Right atrium auricular region (tissue), 2 donors: Measurements from ENCODE around the gene IGSF6. TPM values are rescaled to one million over a fixed set of nuclear protein-coding genes. Genes with fewer than 3 reads are reported as not detected.
"Not testable (repeated sequence)": the region's sequence is repeated elsewhere in the genome, so short reads cannot be mapped to it uniquely, and the experiment has no call there.

Source experiments
- DNase-seq: peaks from one replicate; pipeline ENCODE4 v3.0.0-alpha.2; 2019; ENCODE audit warnings: low spot score
- H3K27ac ChIP-seq, 2 donors: fragments of 200-600 bp; sonication (generic); 1 replicate in 1 of 2; 2 replicates in 1 of 2; pipeline ENCODE4 v1.5.1; 2016 to 2019
- H3K27me3 ChIP-seq, 2 donors: fragments of 200-600 bp; sonication (generic); one replicate each; pipeline versions ENCODE4 v1.5.1 to v1.6.0; 2017 to 2019
- H3K36me3 ChIP-seq: fragments of 200-600 bp; sonication (generic); one replicate; pipeline ENCODE4 v1.5.1; 2016
- H3K4me1 ChIP-seq, 2 donors: fragments of 200-600 bp; sonication (generic); one replicate each; pipeline versions ENCODE4 v1.5.1 to v1.6.0; 2017 to 2019
- H3K4me3 ChIP-seq, 2 donors: fragments of 200-600 bp; sonication (generic); 1 replicate in 1 of 2; 2 replicates in 1 of 2; pipeline ENCODE4 v1.5.1; 2017 to 2019; ENCODE audit warnings: mild to moderate bottlenecking in 1 of 2, moderate library complexity in 1 of 2
- H3K9me3 ChIP-seq, 2 donors: fragments of 200-600 bp; sonication (generic); one replicate each; pipeline ENCODE4 v1.5.1; 2019
- total RNA-seq, 2 donors: library from RNA; depleted of rRNA; stranded (reverse); fragments of >200 nt; gene quantifications; one replicate each; pipeline ENCODE4 v1.1.0, GENCODE V29; 2016
- TF ChIP-seq, protein P1 (sequence below), 2 donors: fragments of 200-600 bp; sonication (generic); IDR thresholded peaks; one replicate each; pipeline ENCODE4 v1.5.1; 2019; ENCODE audit warnings: antibody characterized with exemption in 2 of 2

The IGSF6 gene
- total RNA-seq, 2 donors from 2014 or later: 0.67 to 1.6 TPM

DNA sequence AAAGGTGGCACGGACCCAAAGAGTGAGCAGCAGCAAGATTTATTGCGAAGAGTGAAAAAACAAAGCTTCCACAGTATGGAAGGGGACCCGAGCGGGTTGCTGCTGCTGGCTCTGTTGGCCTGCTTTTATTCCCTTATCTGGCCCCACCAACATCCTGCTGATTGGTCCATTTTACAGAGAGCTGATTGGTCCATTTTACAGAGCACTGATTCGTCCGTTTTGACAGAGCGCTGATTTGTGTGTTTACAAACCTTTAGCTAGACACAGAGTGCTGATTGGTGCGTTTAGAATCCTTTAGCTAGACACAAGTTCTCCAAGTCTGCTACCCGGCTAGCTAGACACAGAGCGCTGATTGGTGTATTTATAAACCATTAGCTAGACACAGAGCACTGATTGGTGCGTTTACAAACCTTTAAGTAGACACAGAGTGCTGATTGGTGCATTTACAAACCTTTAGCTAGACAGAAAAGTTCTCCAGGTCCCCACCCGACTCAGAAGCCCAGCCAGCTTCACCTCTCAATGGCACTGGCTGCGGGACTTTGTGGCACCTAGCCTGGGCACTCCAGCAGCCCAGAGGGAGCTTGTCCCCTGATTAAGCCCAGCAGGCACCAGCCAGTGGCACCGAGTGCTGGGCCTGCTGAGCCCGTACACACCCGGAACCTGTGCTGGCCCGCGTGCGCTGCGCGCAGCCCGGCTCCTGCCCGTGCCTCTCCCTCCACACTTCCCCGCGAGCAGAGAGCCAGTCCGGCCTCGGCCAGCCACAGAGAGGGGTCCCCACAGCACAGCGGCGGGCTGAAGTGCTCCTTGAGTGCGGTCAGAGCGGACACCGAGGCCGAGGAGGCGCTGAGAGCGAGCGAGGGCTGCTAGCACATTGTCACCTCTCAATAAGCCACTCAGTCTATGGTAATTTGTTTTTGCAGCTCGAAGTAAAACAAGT, 15.1 kb downstream of the IGSF6 start:
- TF ChIP-seq, protein P1, sequence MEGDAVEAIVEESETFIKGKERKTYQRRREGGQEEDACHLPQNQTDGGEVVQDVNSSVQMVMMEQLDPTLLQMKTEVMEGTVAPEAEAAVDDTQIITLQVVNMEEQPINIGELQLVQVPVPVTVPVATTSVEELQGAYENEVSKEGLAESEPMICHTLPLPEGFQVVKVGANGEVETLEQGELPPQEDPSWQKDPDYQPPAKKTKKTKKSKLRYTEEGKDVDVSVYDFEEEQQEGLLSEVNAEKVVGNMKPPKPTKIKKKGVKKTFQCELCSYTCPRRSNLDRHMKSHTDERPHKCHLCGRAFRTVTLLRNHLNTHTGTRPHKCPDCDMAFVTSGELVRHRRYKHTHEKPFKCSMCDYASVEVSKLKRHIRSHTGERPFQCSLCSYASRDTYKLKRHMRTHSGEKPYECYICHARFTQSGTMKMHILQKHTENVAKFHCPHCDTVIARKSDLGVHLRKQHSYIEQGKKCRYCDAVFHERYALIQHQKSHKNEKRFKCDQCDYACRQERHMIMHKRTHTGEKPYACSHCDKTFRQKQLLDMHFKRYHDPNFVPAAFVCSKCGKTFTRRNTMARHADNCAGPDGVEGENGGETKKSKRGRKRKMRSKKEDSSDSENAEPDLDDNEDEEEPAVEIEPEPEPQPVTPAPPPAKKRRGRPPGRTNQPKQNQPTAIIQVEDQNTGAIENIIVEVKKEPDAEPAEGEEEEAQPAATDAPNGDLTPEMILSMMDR (IDR thresholded peaks at IDR 0.05): no peak
- H3K27ac ChIP-seq: no peak overlapping the region
- DNase-seq: no peak
- H3K4me3 ChIP-seq: no peak overlapping the region
- no peaks in the 10 kb centered on the region for H3K9me3 ChIP-seq
- no peaks in the 10 kb centered on the region for H3K36me3 ChIP-seq
- no peaks in the 10 kb centered on the region for H3K27me3 ChIP-seq
- H3K4me1 ChIP-seq: no peaks in the 10 kb centered on the region

DNA sequence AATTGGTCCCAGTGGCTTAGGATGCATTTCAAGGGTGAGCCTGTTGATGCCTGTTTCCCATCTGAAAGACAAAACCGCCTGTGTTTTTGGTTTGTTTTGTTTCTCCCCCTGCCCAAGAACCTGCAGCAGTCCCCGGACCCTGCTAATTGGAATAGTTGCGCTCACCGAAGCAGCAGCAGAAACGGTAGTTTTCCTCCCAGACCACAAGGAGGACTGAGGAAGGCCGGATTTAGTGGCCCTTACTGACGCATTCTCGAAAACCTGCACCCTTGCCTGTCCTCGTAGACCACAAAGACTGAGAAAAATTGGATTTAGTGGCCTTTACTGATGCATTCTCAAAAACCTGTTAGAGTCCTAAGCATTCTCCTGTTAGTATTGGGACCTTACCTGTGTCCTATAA, 16.7 kb downstream of the IGSF6 start:
- DNase-seq, H3K9me3 ChIP-seq, H3K4me1 ChIP-seq, H3K36me3 ChIP-seq, H3K4me3 ChIP-seq, H3K27me3 ChIP-seq, H3K27ac ChIP-seq: not testable (repeated sequence)

DNA sequence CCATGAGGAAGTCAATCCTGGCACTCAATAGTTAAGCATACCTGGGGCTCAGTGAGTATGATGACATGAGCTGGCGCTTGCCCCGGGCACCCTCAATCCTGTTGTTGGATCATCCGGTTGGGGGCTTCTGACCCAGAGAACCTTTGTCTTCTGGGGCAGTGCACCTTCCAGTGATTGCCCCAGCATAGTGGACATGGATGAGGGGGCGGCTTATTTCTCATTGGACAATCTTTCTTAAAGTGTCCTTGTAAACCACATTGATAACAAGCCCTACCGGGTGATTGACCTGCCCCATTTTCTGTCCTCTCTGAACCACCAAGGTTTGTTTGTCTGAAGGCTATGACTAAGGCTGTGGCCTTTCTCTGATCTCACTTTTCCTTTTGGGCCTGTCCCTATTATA, 18.2 kb downstream of the IGSF6 start:
- TF ChIP-seq, protein P1 (IDR thresholded peaks at IDR 0.05): no peak
- Histone ChIP-seq H3K4me1 (no peaks in the 10 kb centered on the region), H3K4me3 (no peak overlapping the region), H3K9me3 (no peaks in the 10 kb centered on the region), H3K36me3 (peaks cover 7% of the 10 kb centered on the region), H3K27ac (no peak overlapping the region), H3K27me3 (no peaks in the 10 kb centered on the region)
- DNase-seq: no peak

DNA sequence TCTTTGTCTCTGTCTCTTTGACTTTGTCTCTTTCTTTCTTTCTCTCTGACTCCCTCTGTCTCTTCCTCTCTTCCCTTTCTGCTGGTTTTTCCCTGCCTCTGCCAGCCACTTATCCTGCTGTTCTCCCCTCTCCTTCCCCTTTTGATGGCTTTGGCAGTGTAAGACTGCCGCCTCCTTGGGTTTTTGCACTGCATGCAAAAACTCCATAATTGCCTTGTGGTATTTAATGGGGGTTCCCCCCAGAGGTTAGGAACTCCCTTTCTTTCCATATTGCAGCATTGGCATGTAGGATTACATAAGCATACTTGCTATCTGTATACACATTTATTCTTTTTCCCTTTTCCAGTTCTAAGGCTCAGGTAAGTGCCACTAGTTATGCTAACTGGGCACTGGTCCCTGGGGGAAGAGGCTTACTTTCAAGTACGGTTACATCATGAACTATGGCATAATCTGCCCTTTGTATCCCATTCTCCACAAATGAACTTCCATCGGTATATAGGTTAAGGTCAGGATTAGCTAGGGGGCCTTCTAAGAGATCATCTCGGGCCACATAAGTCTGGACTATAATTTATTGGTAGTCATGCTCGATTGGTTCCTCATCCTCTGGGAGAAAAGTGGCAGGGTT, 20.3 kb downstream of the IGSF6 start:
- H3K36me3 ChIP-seq: not testable (repeated sequence)

DNA sequence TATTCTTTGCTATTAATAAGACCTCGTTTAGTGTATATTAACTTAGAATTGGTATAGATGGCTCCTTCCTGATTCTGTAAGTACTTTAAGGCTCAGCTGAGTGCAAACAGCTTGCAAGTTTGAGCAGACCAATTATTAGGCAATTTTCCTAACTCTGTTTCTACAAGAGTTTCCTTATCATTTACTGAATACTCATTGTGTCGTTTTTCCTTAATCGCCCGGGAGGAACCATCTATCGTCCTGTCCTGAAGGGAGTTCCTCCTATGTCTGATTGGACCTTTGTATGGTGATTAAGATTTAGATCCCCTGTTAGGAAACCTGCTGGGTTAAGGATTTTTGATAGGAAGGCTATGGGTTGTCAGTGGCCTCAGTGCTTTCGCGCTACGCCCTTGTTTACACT, 21.0 kb downstream of the IGSF6 start:
- not testable (repeated sequence) for H3K9me3 ChIP-seq, H3K4me1 ChIP-seq, H3K4me3 ChIP-seq, H3K36me3 ChIP-seq, H3K27ac ChIP-seq, DNase-seq, H3K27me3 ChIP-seq

More for the DNA sequence above, 20.3 kb downstream of the IGSF6 start:
- not testable (repeated sequence) for H3K4me1 ChIP-seq, DNase-seq, H3K27ac ChIP-seq, H3K4me3 ChIP-seq, H3K27me3 ChIP-seq, H3K9me3 ChIP-seq

DNA sequence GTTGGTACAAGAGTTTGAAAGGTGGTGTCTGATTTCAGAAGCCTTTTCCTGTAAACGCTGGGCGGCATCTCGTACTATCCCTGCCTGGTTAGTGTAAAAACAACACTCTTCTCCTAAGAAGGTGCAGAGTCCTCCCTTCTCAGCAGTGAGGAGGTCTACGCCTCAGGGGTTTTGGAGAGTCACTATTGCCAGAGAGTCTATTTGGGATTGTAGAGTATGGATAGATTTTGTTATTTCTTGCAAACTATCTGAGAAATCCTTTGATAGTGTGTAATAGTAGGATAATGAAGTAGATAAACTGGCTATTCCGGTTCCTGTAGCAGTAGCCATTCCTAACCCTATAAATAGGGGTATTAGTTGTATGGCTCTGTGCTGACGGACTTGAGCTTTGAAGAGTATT, 21.5 kb downstream of the IGSF6 start:
- DNase-seq, H3K9me3 ChIP-seq, H3K27ac ChIP-seq, H3K27me3 ChIP-seq, H3K4me1 ChIP-seq, H3K4me3 ChIP-seq, H3K36me3 ChIP-seq: not testable (repeated sequence)

DNA sequence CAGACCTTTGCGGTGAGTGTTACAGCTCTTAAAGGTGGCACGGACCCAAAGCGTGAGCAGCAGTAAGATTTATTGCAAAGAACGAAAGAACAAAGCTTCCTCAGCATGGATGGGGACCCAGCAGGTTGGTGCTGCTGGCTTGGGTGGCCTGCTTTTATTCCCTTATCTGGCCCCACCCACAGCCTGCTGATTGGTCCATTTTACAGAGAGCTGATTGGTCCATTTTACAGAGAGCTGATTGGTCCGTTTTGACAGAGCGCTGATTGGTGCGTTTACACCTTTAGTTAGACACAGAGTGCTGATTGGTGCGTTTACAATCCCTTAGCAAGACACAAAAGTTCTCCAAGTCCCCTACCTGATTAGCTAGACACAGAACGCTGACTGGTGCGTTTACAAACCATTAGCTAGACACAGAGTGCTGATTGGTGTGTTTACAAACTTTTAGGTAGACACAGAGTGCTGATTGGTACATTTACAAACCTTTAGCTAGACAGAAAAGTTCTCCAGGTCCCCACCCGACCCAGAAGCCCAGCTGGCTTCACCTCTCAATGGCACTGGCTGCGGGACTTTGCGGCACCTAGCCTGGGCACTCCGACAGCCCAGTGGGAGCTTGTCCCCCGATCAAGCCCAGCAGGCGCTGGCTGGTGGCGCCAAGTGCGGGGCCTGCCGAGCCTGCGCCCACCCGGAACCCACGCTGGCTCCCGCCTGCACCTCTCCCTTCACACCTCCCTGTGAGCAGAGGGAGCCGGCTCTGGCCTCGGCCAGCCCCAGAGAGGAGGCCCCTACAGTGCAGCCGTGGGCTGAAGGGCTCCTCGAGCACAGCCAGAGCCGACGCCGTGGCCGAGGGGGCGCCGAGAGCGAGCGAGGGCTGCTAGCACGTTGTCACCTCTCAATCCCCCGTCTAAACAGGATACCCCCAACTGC, 22.5 kb downstream of the IGSF6 start:
- H3K4me1 ChIP-seq, H3K4me3 ChIP-seq, H3K27ac ChIP-seq, DNase-seq, H3K9me3 ChIP-seq, H3K27me3 ChIP-seq: not testable (repeated sequence)
- H3K36me3 ChIP-seq: peaks cover 12% of the 10 kb centered on the region

DNA sequence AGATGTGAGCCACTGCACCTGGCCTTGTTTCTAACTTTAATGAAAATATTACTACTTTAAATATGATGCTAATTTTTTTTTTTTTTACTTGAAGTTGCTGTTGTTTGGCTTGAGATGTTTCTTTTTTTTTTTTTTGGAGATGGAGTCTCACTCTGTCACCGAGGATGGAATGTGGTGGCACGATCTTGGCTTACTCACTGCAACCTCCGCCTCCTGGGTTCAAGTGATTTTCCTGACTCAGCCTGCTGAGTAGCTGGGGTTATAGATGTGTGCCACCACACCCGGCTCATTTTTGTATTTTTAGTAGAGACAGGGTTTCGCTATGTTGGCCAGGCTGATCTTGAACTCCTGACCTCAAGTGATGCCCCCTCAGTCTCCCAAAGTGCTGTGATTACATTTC, 23.6 kb downstream of the IGSF6 start:
- no peak overlapping the region for H3K4me3 ChIP-seq
- H3K36me3 ChIP-seq: peaks cover 14% of the 10 kb centered on the region
- no peaks in the 10 kb centered on the region for H3K27me3 ChIP-seq
- TF ChIP-seq, protein P1 (IDR thresholded peaks at IDR 0.05): no peak
- H3K4me1 ChIP-seq: no peaks in the 10 kb centered on the region
- no peak overlapping the region for H3K27ac ChIP-seq
- no peaks in the 10 kb centered on the region for H3K9me3 ChIP-seq
- DNase-seq: no peak
